NCI-H128 (cell line): ENCODE results near the gene YAE1.
"Not testable (repeated sequence)": the region's sequence is repeated elsewhere in the genome, so short reads cannot be mapped to it uniquely, and the experiment has no call there.

Experiments used
- DNase-seq: peaks from one replicate; lab custom pipeline; 2025; ENCODE audit not compliant: unreplicated experiment; lab: John Stamatoyannopoulos, UW

YAE1 gene

GRCh38 chr7:39566023-39566921 is at the start of gene YAE1:
Gene YAE1, plus strand, starts transcription at chr7:39566404. Its CDS starts 15 bp downstream, at chr7:39566419.
- peak; percentile 53 for DNase-seq

GRCh38 chr7:39516498-39516897 is 49.7 kb upstream of the YAE1 start:
- no peak for DNase-seq

GRCh38 chr7:39517240-39517639 is 49.0 kb upstream of the YAE1 start:
- no peak for DNase-seq

GRCh38 chr7:39525926-39526325 is 40.3 kb upstream of the YAE1 start:
- no peak for DNase-seq

- DNase-seq: no peak
These were observed 39.5 kb upstream of the YAE1 start for GRCh38 chr7:39526666-39527065.

GRCh38 chr7:39527296-39527695 is 38.9 kb upstream of the YAE1 start:
- no peak for DNase-seq

- no peak for DNase-seq
These were observed 38.3 kb upstream of the YAE1 start for GRCh38 chr7:39527951-39528350.

- DNase-seq: no peak
These were observed 37.4 kb upstream of the YAE1 start for GRCh38 chr7:39528849-39529248.

GRCh38 chr7:39529582-39529981 is 36.6 kb upstream of the YAE1 start:
- no peak for DNase-seq

GRCh38 chr7:39530971-39531370 is 35.2 kb upstream of the YAE1 start:
- no peak for DNase-seq

GRCh38 chr7:39531818-39532217 is 34.4 kb upstream of the YAE1 start:
- DNase-seq: no peak

GRCh38 chr7:39532832-39533231 is 33.4 kb upstream of the YAE1 start:
- DNase-seq: no peak

GRCh38 chr7:39534599-39534998 is 31.6 kb upstream of the YAE1 start:
- DNase-seq: no peak

GRCh38 chr7:39535064-39535463 is 31.1 kb upstream of the YAE1 start:
- DNase-seq: no peak

GRCh38 chr7:39535720-39536119 is 30.5 kb upstream of the YAE1 start:
- DNase-seq: no peak

GRCh38 chr7:39536951-39537350 is 29.3 kb upstream of the YAE1 start:
- no peak for DNase-seq

GRCh38 chr7:39539816-39540215 is 26.4 kb upstream of the YAE1 start:
- DNase-seq: no peak

- no peak for DNase-seq
These were observed 25.9 kb upstream of the YAE1 start for GRCh38 chr7:39540320-39540719.

GRCh38 chr7:39541511-39541910 is 24.7 kb upstream of the YAE1 start:
- DNase-seq: no peak

GRCh38 chr7:39544774-39545173 is 21.4 kb upstream of the YAE1 start:
- DNase-seq: not testable (repeated sequence)

- DNase-seq: no peak
These were observed 18.9 kb upstream of the YAE1 start for GRCh38 chr7:39547336-39547735.

- DNase-seq: no peak
These were observed 15.8 kb upstream of the YAE1 start for GRCh38 chr7:39550411-39550810.

GRCh38 chr7:39553436-39553835 is 12.8 kb upstream of the YAE1 start:
- DNase-seq: no peak
